Measurements from ENCODE around the gene FKBP8.

The FKBP8 gene

DNA sequence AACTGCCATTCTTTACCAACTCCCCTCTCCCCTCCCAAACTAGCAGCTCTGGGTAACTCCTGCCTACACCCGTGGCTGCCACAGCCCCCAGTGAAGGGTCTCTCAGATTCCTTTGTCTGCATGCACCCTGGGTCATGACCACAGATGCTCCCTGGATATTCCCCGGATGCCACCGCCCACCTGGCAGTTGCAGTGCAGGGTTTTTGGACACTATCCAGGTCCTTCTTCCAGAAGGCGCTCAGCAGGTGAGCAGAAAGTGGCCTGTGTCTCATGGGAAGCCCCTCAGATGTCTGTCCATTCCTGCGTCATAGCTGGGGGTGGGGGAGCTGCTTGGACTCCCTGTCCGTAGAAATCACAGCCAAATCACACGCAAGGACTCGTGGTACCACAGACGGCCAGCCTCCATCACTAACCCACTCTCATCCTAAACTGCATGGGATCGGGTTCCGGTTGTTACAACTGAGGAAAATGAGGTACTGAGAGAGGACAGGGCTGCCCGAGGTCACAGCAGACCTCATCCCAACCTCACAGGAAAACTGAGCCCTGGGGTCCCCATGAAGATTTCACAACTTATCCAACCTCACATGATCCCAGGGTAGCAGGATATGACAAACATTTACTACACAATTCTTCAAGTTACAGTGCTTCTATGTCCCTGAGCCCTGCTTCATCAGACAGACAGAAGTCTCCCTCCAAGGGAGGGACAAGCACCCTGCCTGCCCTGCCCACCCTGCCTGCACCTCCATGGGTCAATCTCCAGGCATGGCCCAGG, 60.1 kb downstream of the FKBP8 start:
- no peak for DNase-seq (ENCODE audit: low spot score)
